Activated naive CD4-positive, alpha-beta T cell treated with anti-CD3 and anti-CD28 coated beads, Interleukin-2, amount 50 U/mL, for 16 hours (primary cell): Measurements from ENCODE around the gene RNF167.

Source experiments
- DNase-seq: peaks from one replicate; pipeline ENCODE4 v3.0.0-alpha.2; 2020

Gene RNF167

GRCh38 chr17:4986951-4987766 is 47.1 kb downstream of the RNF167 start, which contains the start of gene CAMTA2:
CAMTA2 (minus strand) TSS chr17:4987675; CDS start chr17:4986222, 1,453 bp downstream.
- DNase-seq = peak; percentile 90

DNA sequence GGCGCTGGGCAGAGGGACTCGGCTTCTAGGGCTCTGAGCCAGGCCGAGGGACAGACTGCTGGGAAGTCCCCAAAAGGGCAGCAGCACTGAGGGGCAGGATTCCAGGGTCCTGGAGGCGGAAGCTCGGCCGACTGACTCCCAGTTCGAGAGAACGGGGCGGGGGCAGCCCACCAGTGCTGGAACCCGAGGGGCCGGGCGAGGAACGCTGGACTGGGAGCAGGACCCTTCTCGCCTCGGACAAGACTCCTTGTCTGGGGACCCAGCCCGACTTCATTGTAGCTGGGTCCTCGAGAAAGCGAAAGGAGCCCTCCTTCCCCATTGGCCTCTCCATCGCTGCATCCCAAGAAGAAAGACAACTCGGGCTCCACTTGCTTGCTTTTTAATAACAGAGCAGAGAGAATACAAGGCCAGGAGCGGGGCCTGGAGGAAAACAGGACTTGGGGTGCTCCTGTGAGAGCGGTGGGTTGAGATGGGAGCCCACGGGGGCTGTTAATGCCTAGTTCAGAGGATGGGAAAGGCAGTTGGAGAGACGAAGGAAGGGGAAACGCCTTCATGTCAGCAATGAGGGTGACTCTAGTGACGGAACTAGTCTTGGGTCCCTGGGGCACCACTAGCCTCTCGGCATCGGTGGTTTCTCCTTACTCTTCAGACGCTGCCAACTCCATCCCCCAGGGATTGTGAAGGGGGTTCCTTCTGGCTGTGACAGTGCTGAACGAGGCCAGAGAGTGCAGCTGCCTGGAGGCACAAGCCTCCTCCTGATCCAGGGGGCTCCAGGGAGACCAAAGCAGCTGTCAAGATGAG is 47.9 kb downstream of the RNF167 start:
- DNase-seq = no peak

GRCh38 chr17:4994081-4994595 is 54.1 kb downstream of the RNF167 start:
- DNase-seq = no peak
